Karpas-422 (cell line): ENCODE measurements around the gene CDKN1A. TPM values are rescaled to one million over a fixed set of nuclear protein-coding genes. Genes with fewer than 3 reads are reported as not detected.
A peak's percentile ranks its signal among the peaks of the same experiment; 100 is the strongest.

Experiments
- DNase-seq: peaks from one replicate; pipeline ENCODE4 v3.0.0-alpha.2; 2015
- H2AFZ ChIP-seq: fragments of 200-600 bp; sonication (generic); 2 replicates; pipeline ENCODE4 v1.6.1; 2014; ENCODE audit warnings: antibody characterized with exemption, low read length, mixed read lengths
- H3K27ac ChIP-seq: fragments of 200-600 bp; sonication (generic); 2 replicates; pipeline ENCODE4 v1.5.1; 2014; ENCODE audit warnings: mild to moderate bottlenecking, low read length, moderate library complexity
- H3K27me3 ChIP-seq: fragments of 200-600 bp; sonication (generic); 2 replicates; pipeline ENCODE4 v1.6.1; 2014; ENCODE audit warnings: low read length, mixed read lengths
- H3K36me3 ChIP-seq: fragments of 200-600 bp; sonication (generic); 2 replicates; pipeline ENCODE4 v1.6.1; 2014; ENCODE audit warnings: low read length, mixed read lengths; ENCODE audit not compliant: insufficient read depth
- H3K4me1 ChIP-seq: fragments of 200-600 bp; sonication (generic); 2 replicates; pipeline ENCODE4 v1.6.1; 2014; ENCODE audit warnings: mild to moderate bottlenecking, low read length, mixed read lengths
- H3K4me2 ChIP-seq: fragments of 200-600 bp; sonication (generic); 2 replicates; pipeline ENCODE4 v1.6.1; 2014; ENCODE audit warnings: low read length, low read depth, mild to moderate bottlenecking; ENCODE audit not compliant: poor library complexity, severe bottlenecking
- H3K4me3 ChIP-seq: fragments of 200-600 bp; sonication (generic); 2 replicates; pipeline ENCODE4 v1.5.1; 2014; ENCODE audit warnings: mild to moderate bottlenecking, antibody characterized with exemption, low read length, mixed read lengths
- H3K79me2 ChIP-seq: fragments of 200-600 bp; sonication (generic); 2 replicates; pipeline ENCODE4 v1.6.1; 2014; ENCODE audit warnings: mild to moderate bottlenecking, low read length, mixed read lengths
- H3K9ac ChIP-seq: fragments of 200-600 bp; sonication (generic); 2 replicates; pipeline ENCODE4 v1.6.0; 2014; ENCODE audit warnings: low read length
- H3K9me2 ChIP-seq: fragments of 200-600 bp; sonication (generic), shearing (Covaris generic); replicated peaks from 2 replicates; pipeline ENCODE4 v1.6.0; 2014; ENCODE audit warnings: mild to moderate bottlenecking, low read length, moderate library complexity; ENCODE audit not compliant: insufficient read depth
- H3K9me3 ChIP-seq: fragments of 300-700, 200-600 bp; sonication (generic); 2 replicates; pipeline ENCODE4 v1.6.1; 2014; ENCODE audit warnings: low read length, mixed read lengths
- H4K20me1 ChIP-seq: fragments of 200-600 bp; sonication (generic); 2 replicates; pipeline ENCODE4 v1.6.1; 2014; ENCODE audit warnings: mild to moderate bottlenecking, antibody characterized with exemption, low read length, low read depth; ENCODE audit not compliant: insufficient read depth
- total RNA-seq: library from RNA; depleted of rRNA; stranded (reverse); fragments of >200 nt; shearing (Covaris generic); gene quantifications from 2 replicates; pipeline ENCODE4 v1.2.3, GENCODE V29; 2014; ENCODE audit warnings: low replicate concordance

The CDKN1A gene
- total RNA-seq, 1 experiment from 2014 or later = 6.8 TPM

DNA sequence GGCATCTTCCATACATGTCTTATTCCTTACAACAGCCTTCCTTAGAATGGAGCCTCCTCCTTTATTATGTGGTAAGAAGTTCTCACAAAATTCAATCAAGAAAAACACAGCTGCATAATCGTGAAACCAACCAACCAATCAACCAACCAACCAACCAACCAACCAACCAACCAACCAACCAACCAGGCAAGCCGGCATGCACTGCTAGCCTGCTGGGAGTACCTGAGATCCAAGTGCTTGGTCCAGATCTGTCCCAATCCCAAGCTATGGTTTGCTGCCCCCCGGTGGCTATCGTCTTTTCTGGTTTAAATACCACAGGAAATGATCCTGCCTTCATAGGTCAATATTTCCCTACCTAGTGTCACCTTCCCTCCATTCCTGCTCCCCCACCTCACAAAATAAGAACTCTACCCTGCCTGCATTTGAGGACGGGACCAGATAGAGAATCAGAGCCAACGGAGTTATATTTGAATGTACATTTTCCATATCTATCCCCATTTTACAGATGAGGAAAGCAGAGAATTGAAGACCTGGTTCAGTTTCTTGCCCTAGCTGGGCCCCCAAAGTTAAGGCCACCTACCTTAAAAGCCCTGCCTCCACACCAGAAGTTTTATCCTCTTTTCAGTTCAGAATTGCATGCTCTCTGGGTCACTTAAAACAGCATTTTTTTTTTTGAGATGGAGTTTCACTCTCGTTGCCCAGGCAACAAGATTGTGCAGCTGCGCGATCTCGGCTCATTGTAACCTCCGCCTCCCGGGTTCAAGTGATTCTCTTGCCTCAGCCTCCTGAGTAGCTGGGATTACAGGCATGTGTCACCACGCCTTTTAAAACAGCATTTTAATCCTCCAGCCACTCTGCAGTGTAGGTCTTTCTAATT is 46.2 kb downstream of the CDKN1A start:
- Histone ChIP-seq H3K9me2 (no peaks in the 10 kb centered on the region), H3K27ac (no peak overlapping the region), H2AFZ (no peak overlapping the region), H3K9ac (no peak overlapping the region), H3K79me2 (no peaks in the 10 kb centered on the region), H3K4me3 (no peak overlapping the region), H3K36me3 (no peaks in the 10 kb centered on the region), H3K4me1 (peaks cover 8% of the 10 kb centered on the region), H3K4me2 (no peak overlapping the region), H3K27me3 (no peaks in the 10 kb centered on the region), H3K9me3 (no peaks in the 10 kb centered on the region), H4K20me1 (no peaks in the 10 kb centered on the region)
- peak; percentile 80 for DNase-seq

DNA sequence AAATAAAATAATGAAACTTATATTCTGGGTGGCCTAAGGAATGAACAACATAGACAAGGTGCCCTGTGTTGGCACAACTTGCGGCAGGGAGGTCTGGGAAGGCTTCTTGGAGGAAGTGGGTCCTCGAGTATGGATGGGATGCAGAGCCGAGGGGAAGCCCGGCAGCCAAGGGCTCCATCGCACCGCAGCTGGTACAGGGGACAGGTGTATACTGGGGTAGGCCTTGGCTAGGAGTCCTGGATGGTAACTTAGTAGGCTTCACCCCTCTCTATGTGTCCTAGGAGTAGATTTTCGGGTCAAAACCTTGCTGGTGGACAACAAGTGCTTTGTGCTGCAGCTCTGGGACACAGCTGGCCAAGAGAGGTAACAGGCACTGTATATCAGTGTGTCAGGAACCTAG is 47.1 kb downstream of the CDKN1A start:
- Histone ChIP-seq H3K4me1 (no peaks in the 10 kb centered on the region), H3K27me3 (no peaks in the 10 kb centered on the region), H3K4me3 (no peak overlapping the region), H3K4me2 (no peak overlapping the region), H3K9me2 (no peaks in the 10 kb centered on the region), H2AFZ (no peak overlapping the region), H3K9me3 (no peaks in the 10 kb centered on the region), H3K9ac (no peak overlapping the region), H4K20me1 (no peaks in the 10 kb centered on the region), H3K27ac (no peak overlapping the region), H3K79me2 (no peaks in the 10 kb centered on the region), H3K36me3 (no peaks in the 10 kb centered on the region)
- DNase-seq = no peak

GRCh38 chr6:36727505-36728021 is 49.0 kb downstream of the CDKN1A start:
- H3K36me3 ChIP-seq = no peaks in the 10 kb centered on the region
- no peak overlapping the region for H3K9ac ChIP-seq
- no peak overlapping the region for H3K4me2 ChIP-seq
- no peaks in the 10 kb centered on the region for H3K79me2 ChIP-seq
- H3K4me1 ChIP-seq = no peaks in the 10 kb centered on the region
- no peak overlapping the region for H2AFZ ChIP-seq
- no peak overlapping the region for H3K4me3 ChIP-seq
- H4K20me1 ChIP-seq = no peaks in the 10 kb centered on the region
- DNase-seq = no peak
- no peaks in the 10 kb centered on the region for H3K9me3 ChIP-seq
- H3K27ac ChIP-seq = no peak overlapping the region
- H3K27me3 ChIP-seq = no peaks in the 10 kb centered on the region
- no peaks in the 10 kb centered on the region for H3K9me2 ChIP-seq

DNA sequence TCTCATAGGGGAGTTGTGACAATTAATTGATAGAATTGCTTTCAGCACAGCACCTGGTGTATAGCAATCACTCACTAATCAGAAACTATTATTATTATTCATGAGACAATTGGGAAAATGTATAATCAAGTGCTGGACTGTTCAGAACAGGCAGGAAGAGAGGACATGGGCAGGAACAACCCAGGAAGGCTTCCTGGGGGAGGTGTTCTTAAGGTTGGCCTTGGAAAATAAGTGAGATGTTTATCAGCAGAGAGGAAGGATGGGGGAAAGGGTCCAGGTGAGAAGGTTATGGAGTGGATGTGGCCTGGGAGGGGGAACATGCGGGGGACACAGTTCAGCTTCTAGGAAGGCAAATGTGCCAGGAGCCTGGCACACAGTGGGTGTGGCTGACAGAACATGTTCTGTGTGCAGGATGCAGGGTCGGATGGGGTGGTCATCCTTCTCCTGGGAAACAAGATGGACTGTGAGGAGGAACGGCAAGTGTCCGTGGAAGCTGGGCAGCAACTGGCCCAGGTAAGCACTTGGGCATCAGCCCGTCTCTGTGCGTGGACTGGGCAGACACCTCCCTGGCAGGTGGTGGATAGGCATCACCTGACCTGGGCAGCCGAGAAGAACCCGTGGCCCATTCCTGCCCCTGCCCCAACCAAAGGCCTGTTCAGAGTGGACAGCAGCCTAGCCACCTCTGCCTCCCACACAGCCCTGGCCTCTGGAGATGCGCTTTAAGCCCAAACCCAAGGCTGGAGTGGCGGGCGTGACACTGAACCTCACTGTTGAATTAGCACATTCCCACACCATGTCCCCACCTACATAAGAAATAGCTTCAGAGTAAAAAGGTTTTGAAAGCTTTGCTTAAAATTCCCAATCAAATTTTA is 50.0 kb downstream of the CDKN1A start:
- no peak overlapping the region for H3K27ac ChIP-seq
- no peaks in the 10 kb centered on the region for H3K4me1 ChIP-seq
- H2AFZ ChIP-seq = no peak overlapping the region
- DNase-seq = no peak
- H3K79me2 ChIP-seq = no peaks in the 10 kb centered on the region
- no peaks in the 10 kb centered on the region for H3K27me3 ChIP-seq
- no peak overlapping the region for H3K9ac ChIP-seq
- H4K20me1 ChIP-seq = no peaks in the 10 kb centered on the region
- no peak overlapping the region for H3K4me3 ChIP-seq
- H3K36me3 ChIP-seq = no peaks in the 10 kb centered on the region
- H3K4me2 ChIP-seq = no peak overlapping the region
- H3K9me2 ChIP-seq = no peaks in the 10 kb centered on the region
- H3K9me3 ChIP-seq = no peaks in the 10 kb centered on the region

DNA sequence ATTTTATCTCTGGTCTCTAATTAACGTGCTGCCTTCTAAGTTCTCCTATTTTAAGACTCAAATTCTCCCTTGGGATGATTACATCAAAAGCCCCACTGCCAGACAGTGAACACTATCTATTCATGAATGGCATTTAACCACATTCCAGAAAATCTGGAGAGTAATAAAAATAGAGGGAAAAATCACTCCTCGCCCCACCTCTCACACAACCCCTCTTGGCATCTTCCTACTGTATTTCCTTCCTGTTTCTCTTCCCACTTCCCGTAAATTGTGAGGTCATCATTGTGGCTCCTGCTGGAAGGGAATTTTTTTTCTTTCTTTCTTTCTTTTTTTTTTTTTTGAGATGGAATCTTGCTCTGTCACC is 50.6 kb downstream of the CDKN1A start:
- no peaks in the 10 kb centered on the region for H3K27me3 ChIP-seq
- H3K4me2 ChIP-seq = no peak overlapping the region
- H3K9me2 ChIP-seq = no peaks in the 10 kb centered on the region
- H3K36me3 ChIP-seq = no peaks in the 10 kb centered on the region
- no peaks in the 10 kb centered on the region for H3K79me2 ChIP-seq
- no peaks in the 10 kb centered on the region for H3K9me3 ChIP-seq
- H4K20me1 ChIP-seq = no peaks in the 10 kb centered on the region
- H3K9ac ChIP-seq = no peak overlapping the region
- H3K4me1 ChIP-seq = no peaks in the 10 kb centered on the region
- no peak overlapping the region for H3K27ac ChIP-seq
- no peak overlapping the region for H3K4me3 ChIP-seq
- H2AFZ ChIP-seq = no peak overlapping the region
- no peak for DNase-seq

DNA sequence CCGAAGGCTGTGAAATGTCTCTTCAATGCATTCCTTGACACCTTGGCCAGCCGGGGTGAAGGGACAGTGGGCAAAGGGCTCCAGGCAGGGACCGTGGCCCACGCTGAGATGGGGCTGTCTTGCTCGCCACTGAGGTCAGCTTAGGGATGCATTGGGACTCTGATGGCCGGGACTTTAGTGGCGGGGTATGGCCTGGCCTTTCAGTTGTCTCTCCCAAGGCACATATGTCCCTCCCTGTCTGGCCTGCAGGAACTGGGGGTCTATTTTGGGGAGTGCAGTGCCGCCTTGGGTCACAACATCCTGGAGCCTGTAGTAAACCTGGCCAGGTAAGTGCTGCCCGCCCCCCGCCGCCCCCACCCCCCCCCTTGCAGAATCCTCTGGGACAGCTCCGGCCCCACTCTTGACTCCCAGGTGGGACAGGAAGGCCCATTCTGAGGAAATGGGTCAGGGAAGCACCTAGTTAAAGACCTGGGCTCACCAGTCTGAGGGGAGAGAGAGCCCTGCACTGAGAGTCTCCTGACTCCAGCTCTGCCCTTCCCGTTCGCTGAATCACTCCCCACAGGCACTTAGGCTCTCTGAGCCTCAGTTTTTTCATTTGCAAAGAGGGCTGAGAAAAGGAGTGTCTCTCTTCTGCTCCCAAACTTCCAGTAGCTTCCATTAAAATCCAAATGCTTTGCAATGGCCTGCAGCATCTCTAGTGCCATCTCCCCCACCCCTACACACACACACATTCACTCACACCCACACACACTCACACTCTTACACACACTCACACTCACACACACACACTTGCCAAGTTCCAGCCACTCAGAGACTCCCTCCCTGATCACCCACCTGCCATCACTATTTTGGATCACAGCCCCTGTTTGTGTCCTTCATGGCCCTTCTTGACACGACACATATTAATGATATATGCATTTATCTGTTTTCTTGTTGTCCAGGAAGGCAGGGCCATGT is 52.2 kb downstream of the CDKN1A start:
- no peak overlapping the region for H3K4me2 ChIP-seq
- H3K36me3 ChIP-seq = no peaks in the 10 kb centered on the region
- no peak overlapping the region for H3K4me3 ChIP-seq
- H3K9me2 ChIP-seq = no peaks in the 10 kb centered on the region
- DNase-seq = no peak
- no peaks in the 10 kb centered on the region for H3K4me1 ChIP-seq
- no peaks in the 10 kb centered on the region for H3K79me2 ChIP-seq
- no peak overlapping the region for H2AFZ ChIP-seq
- no peaks in the 10 kb centered on the region for H3K27me3 ChIP-seq
- H3K9me3 ChIP-seq = no peaks in the 10 kb centered on the region
- no peak overlapping the region for H3K27ac ChIP-seq
- H4K20me1 ChIP-seq = no peaks in the 10 kb centered on the region
- H3K9ac ChIP-seq = no peak overlapping the region

GRCh38 chr6:36731622-36732310 is 53.3 kb downstream of the CDKN1A start:
- Histone ChIP-seq H3K4me3 (no peak overlapping the region), H3K27ac (no peak overlapping the region), H3K9me3 (no peaks in the 10 kb centered on the region), H3K9ac (no peak overlapping the region), H4K20me1 (no peaks in the 10 kb centered on the region), H3K79me2 (no peaks in the 10 kb centered on the region), H3K36me3 (no peaks in the 10 kb centered on the region), H3K27me3 (no peaks in the 10 kb centered on the region), H3K4me2 (no peak overlapping the region), H3K4me1 (no peaks in the 10 kb centered on the region), H2AFZ (no peak overlapping the region), H3K9me2 (no peaks in the 10 kb centered on the region)
- DNase-seq = no peak
